ENCODE measurements around the gene STAB1.

STAB1 gene

GRCh38 chr3:52495777-52496602 is 852 bp downstream of the STAB1 start:
- no peak for DNase-seq (ENCODE audit: low spot score)
- TF ChIP-seq, protein P1, sequence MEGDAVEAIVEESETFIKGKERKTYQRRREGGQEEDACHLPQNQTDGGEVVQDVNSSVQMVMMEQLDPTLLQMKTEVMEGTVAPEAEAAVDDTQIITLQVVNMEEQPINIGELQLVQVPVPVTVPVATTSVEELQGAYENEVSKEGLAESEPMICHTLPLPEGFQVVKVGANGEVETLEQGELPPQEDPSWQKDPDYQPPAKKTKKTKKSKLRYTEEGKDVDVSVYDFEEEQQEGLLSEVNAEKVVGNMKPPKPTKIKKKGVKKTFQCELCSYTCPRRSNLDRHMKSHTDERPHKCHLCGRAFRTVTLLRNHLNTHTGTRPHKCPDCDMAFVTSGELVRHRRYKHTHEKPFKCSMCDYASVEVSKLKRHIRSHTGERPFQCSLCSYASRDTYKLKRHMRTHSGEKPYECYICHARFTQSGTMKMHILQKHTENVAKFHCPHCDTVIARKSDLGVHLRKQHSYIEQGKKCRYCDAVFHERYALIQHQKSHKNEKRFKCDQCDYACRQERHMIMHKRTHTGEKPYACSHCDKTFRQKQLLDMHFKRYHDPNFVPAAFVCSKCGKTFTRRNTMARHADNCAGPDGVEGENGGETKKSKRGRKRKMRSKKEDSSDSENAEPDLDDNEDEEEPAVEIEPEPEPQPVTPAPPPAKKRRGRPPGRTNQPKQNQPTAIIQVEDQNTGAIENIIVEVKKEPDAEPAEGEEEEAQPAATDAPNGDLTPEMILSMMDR (IDR thresholded peaks at IDR 0.05; ENCODE audit: extremely low read depth, missing control alignments) = no peak

DNA sequence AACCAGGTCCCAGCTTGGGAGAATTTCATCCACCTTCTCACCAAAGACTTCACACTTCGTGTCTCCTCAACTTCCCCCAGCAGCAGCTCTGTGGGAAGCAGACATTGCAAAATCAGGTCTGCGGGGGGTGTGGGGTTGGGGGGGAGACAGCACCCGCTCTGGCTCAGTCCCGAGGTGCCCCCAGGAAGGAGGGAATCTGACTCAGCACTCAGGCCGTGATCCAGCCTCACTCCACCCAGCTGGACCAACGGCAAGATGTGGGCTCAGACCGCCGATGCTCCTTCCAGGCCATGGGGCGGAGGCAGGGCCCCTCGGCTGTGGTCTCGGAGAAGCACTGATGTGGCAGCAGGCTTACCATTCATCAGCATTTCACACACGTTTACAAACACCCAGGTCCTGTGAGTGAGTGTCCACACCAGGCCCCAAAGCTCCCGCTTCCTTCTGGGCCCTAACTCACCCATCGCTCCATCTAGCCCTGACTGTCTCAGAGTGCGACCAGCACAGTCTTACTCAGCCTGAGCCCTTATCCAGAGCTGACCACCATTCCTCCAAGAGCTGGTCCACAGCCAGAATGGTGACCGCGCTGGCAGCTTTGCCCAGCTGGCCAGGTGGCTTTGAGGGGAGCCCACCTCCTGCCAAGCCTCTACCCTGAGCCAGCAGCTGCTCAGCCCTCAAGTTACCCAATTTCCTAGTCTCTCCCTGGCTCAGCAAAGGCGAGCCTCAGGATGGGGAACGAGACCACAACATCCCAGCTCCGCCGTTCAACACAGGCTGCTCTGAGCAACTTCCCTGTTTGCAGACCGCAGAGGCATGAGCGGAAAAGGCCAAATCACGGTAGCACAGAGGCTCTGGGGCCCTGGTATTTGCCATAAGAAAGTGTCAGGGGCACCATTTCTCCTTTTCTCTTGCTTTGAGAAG is 3.3 kb downstream of the STAB1 start:
- TF ChIP-seq, protein P1 (IDR thresholded peaks at IDR 0.05; ENCODE audit: extremely low read depth, missing control alignments) = no peak
- no peak for DNase-seq (ENCODE audit: low spot score)

DNA sequence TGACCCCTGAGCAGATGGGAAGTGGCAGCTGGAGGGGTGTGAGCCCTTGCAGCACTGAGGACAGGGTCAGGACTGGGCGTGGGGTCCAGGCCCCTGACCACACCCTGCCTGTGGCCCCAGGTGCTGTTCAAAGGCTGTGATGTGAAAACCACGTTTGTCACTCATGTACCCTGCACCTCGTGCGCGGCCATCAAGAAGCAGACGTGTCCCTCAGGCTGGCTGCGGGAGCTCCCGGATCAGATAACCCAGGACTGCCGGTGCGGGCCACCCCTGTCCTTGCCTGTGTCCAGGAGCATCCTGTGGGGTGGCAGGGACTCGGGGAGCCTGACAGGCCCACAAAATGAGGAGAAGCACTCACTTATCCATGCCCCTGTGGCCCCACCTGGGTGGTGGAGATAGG is 5.9 kb downstream of the STAB1 start:
- DNase-seq (ENCODE audit: low spot score) = no peak
- TF ChIP-seq, protein P1 (IDR thresholded peaks at IDR 0.05; ENCODE audit: extremely low read depth, missing control alignments) = no peak

DNA sequence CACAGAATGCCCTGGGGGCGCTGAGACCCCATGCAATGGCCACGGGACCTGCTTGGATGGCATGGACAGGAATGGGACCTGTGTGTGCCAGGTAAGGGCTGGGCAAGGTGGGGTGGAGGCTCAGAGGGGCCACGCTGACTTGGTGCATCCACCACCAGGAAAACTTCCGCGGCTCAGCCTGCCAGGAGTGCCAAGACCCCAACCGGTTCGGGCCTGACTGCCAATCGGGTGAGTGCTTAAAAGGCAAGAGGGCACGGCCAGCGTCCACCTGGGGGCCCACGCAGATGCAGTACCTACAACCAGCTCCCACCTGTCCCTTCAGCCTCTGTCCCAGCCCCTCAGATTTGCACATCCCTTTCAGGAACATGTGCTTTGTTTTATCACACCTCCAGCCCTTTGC is 6.9 kb downstream of the STAB1 start:
- DNase-seq (ENCODE audit: low spot score) = no peak
- TF ChIP-seq, protein P1 (IDR thresholded peaks at IDR 0.05; ENCODE audit: extremely low read depth, missing control alignments) = no peak

GRCh38 chr3:52502808-52503350 is 7.7 kb downstream of the STAB1 start:
- no peak for DNase-seq (ENCODE audit: low spot score)
- TF ChIP-seq, protein P1 (IDR thresholded peaks at IDR 0.05; ENCODE audit: extremely low read depth, missing control alignments) = no peak

DNA sequence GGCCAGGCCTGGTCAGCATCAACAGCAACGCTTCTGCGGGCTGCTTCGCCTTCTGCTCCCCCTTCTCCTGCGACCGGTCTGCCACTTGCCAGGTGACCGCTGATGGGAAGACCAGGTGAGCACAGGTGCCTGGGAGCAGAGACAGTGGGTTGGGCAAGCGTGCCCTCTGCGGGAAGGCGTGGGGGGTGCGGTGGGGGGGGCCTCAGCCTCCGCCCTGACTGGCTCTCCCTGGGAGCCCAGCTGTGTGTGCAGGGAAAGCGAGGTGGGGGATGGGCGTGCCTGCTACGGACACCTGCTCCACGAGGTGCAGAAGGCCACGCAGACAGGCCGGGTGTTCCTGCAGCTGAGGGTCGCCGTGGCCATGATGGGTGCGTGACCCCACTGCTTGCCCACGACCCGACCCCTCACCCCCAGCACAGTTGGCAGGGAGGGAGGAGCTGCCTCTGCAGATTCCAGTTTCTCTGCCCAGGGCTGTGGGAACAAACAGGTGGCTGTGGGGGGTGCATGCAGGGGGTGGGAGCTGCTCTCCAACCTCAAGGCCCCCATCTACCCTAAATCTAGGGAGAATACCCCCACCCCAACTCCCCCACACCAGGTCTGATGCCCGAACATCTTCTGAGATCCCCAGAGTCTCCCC is 8.8 kb downstream of the STAB1 start:
- TF ChIP-seq, protein P1 (IDR thresholded peaks at IDR 0.05; ENCODE audit: extremely low read depth, missing control alignments) = no peak
- DNase-seq (ENCODE audit: low spot score) = no peak

All from GM20000 (cell line).